GM19035 (cell line): ENCODE data around the gene TK2.
"Not testable (repeated sequence)": the region's sequence is repeated elsewhere in the genome, so short reads cannot be mapped to it uniquely, and the experiment has no call there.

Experiments used
- ATAC-seq: cut with Tn5 transposase; IDR thresholded peaks from one replicate; pipeline ENCODE4 v1.9.1; 2021; ENCODE audit not compliant: unreplicated experiment

Gene TK2

GRCh38 chr16:66549284-66550131 is at the start of gene TK2:
Gene TK2 (minus strand): TSS chr16:66550122. CDS start chr16:66550061, 61 bp downstream.
- ATAC-seq, result no peak

- no peak for ATAC-seq
These were observed 48.2 kb upstream of the TK2 start for GRCh38 chr16:66598111-66598510.

- ATAC-seq, result no peak
These were observed 47.3 kb upstream of the TK2 start for GRCh38 chr16:66596986-66597848.

GRCh38 chr16:66596559-66596958 is 46.6 kb upstream of the TK2 start:
- ATAC-seq, result not testable (repeated sequence)

GRCh38 chr16:66594739-66595138 is 44.8 kb upstream of the TK2 start:
- no peak for ATAC-seq

- no peak for ATAC-seq
These were observed 42.9 kb upstream of the TK2 start for GRCh38 chr16:66592814-66593213.

- ATAC-seq, result no peak
These were observed 42.3 kb upstream of the TK2 start for GRCh38 chr16:66592241-66592640.

- ATAC-seq, result no peak
These were observed 41.1 kb upstream of the TK2 start for GRCh38 chr16:66591018-66591417.

- ATAC-seq, result no peak
These were observed 40.4 kb upstream of the TK2 start for GRCh38 chr16:66590322-66590721.

- ATAC-seq, result peak; percentile 82
These were observed 39.2 kb upstream of the TK2 start for GRCh38 chr16:66588981-66589713.

- ATAC-seq, result no peak
These were observed 38.1 kb upstream of the TK2 start for GRCh38 chr16:66587881-66588600.

GRCh38 chr16:66585481-66586239 is 35.7 kb upstream of the TK2 start:
- ATAC-seq, result no peak

GRCh38 chr16:66581246-66581952 is 31.5 kb upstream of the TK2 start:
- ATAC-seq, result no peak

- no peak for ATAC-seq
These were observed 30.8 kb upstream of the TK2 start for GRCh38 chr16:66580605-66581209.

- ATAC-seq, result no peak
These were observed 29.0 kb upstream of the TK2 start, which contains the start of gene CMTM2 for GRCh38 chr16:66578651-66579531. Gene CMTM2 (plus strand): TSS chr16:66579463. CDS start chr16:66579608, 145 bp downstream.

GRCh38 chr16:66576296-66576695 is 26.4 kb upstream of the TK2 start:
- ATAC-seq, result no peak

- ATAC-seq, result no peak
These were observed 25.1 kb upstream of the TK2 start for GRCh38 chr16:66575060-66575459.

- no peak for ATAC-seq
These were observed 24.6 kb upstream of the TK2 start for GRCh38 chr16:66574531-66574930.
